ENCODE results near the gene RIMS4.

DNA sequence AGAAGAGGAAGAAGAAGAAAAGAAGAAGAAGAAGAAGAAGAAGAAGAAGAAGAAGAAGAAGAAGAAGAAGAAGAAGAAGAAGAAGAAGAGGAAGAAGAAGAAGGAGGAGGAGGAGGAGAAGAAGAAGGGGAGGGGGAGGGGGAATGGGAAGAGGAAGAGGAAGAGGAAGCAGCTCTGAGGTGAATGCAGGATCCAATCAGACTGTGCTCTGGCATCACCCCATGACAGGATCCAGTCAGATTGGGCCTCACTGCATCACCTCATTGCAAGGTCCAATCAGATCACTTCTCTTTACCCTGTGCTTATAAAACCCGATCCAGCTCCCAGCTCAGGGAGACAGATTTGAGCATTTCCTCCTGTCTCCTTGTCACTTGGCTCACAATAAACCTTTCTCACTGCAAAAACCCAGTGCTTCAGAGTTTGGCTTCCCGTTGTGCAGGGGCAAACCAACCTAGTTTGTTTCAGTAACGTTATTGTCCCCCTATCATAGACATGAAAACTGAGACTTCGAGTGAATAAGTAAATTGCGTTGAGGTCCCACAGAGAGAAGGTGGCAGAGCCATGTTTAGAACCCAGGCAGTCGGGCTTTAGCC, 46.6 kb upstream of the RIMS4 start:
- TF ChIP-seq EZH2 (IDR thresholded peaks at IDR 0.05; ENCODE audit: borderline replicate concordance, control insufficient read depth, low read depth, low read length) (no peak), SMAD1 (IDR thresholded peaks at IDR 0.05; ENCODE audit: low read depth, partially characterized antibody) (no peak), RCOR1 (conservative IDR thresholded peaks at IDR 0.05; ENCODE audit: low read depth, low read length) (no peak), SRF (IDR thresholded peaks at IDR 0.05; ENCODE audit: low read depth in 2 of 2, low read length in 2 of 2) (no peak), ZBTB4 (CRISPR knock-in tag; IDR thresholded peaks at IDR 0.05) (no peak), POLR2AphosphoS5 (IDR thresholded peaks at IDR 0.05; ENCODE audit: low read length) (no peak), DPF2 (IDR thresholded peaks at IDR 0.05) (no peak)
- TF ChIP-seq, protein P1, sequence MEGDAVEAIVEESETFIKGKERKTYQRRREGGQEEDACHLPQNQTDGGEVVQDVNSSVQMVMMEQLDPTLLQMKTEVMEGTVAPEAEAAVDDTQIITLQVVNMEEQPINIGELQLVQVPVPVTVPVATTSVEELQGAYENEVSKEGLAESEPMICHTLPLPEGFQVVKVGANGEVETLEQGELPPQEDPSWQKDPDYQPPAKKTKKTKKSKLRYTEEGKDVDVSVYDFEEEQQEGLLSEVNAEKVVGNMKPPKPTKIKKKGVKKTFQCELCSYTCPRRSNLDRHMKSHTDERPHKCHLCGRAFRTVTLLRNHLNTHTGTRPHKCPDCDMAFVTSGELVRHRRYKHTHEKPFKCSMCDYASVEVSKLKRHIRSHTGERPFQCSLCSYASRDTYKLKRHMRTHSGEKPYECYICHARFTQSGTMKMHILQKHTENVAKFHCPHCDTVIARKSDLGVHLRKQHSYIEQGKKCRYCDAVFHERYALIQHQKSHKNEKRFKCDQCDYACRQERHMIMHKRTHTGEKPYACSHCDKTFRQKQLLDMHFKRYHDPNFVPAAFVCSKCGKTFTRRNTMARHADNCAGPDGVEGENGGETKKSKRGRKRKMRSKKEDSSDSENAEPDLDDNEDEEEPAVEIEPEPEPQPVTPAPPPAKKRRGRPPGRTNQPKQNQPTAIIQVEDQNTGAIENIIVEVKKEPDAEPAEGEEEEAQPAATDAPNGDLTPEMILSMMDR (IDR thresholded peaks at IDR 0.05 in 2 of 3, conservative IDR thresholded peaks at IDR 0.05 in 1 of 3; ENCODE audit: control insufficient read depth in 2 of 3, extremely low read depth in 1 of 3, insufficient read depth in 1 of 3, low read depth in 3 of 3, low read length in 3 of 3), result no peak
